GM12874 (cell line): Measurements from ENCODE around the gene ELF1.

Experiments
- CTCF ChIP-seq: IDR thresholded peaks from 2 replicates; pipeline ENCODE4 v1.5.1; 2011; ENCODE audit warnings: low read depth, mild to moderate bottlenecking, control low read depth, low read length, moderate library complexity; ENCODE audit not compliant: insufficient read depth

ELF1 gene

GRCh38 chr13:40961826-40962225 lies 57.3 kb downstream of the ELF1 start:
- no peak for TF ChIP-seq CTCF

GRCh38 chr13:40961214-40961613 lies 57.9 kb downstream of the ELF1 start:
- no peak for TF ChIP-seq CTCF

- no peak for TF ChIP-seq CTCF
These were observed 58.4 kb downstream of the ELF1 start for GRCh38 chr13:40960716-40961115.

GRCh38 chr13:40958655-40959054 lies 60.5 kb downstream of the ELF1 start:
- no peak for TF ChIP-seq CTCF

GRCh38 chr13:40946485-40946884 lies 72.6 kb downstream of the ELF1 start:
- TF ChIP-seq CTCF, result no peak

DNA sequence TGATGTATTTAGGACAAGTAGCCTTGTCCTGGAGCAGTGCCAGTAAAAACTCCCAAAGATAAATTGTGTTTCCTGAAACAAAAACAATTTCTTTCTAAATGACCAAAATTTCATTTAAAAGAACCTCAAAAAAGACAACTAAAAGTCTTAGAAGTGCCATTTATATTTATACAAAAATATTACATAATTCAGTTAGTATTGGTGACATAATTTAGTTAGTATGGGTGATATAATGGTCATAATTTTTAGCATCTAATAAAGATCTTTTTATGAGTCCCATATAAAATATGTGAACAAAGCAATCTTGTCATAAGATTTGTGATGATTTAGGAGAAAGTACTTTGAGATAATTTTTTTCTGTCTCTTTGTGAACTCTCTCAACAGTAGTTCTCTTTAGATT lies 76.0 kb downstream of the ELF1 start:
- no peak for TF ChIP-seq CTCF

DNA sequence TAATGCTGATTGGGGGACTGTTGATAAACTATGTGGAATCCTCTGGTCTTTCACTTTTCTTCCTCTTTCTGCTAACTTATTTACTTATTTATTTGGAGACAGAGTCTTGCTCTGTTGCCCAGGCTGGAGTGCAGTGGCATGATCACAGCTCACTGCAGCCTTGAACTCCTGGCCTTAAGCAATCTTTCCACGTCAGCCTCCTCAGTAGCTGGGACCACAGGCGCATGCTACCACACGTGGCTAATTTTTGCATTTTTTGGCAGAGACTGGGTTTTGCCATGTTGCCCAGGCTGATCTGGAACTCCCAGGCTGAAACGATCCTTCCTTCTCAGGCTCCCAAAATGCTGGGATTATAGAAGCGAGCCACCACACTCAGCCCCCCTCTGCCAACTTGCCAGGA lies 77.5 kb downstream of the ELF1 start:
- TF ChIP-seq CTCF, result no peak

DNA sequence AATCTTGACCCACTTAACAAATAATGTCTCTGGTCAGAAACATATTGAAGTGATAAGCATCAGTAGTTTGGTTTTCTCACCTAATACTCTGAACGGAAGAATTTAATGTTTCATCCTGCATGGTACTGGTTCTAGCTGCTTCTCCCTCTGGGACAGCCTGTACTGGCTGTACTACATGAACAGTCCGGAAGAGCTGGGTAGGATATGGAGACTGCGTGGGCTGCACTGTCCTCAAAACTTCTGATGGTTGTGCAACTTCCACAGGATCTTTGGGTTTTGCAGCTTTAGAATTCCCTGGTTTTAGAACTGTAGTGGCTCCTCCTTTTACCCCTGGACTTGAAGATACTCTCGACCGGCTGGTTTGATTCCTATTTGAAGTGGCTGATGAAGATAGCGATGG lies 78.3 kb downstream of the ELF1 start:
- TF ChIP-seq CTCF, result no peak
